ENCODE data around the gene SRGAP1.

SRGAP1 gene

DNA sequence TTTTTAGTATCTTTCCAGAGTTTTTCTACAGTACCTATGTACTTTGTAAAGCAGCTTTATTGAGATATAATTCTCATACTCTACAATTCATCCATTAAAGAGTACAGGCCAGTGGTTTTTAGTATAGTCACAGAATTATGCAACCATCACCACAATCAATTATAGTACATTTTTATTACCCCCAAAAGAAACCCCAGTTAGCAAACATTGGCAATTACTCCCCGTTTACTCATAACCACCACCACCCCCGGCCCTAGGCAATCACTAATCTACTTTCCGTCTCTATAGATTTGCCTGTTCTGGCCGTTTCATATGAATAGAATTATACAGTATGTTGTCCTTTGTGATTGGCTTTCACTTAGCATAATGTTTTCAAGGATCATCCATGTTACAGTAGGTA is 257.8 kb downstream of the SRGAP1 start:
- no peaks in the 10 kb centered on the region for H4K20me1 ChIP-seq (ENCODE audit: insufficient read depth, low read length)
- H3K27me3 ChIP-seq (ENCODE audit: insufficient read depth, low read length, poor library complexity), result peaks cover 14% of the 10 kb centered on the region
- ATAC-seq (ENCODE audit: insufficient read depth, low read depth) (no peak), DNase-seq (no peak)
- no peak overlapping the region for H2AFZ ChIP-seq (ENCODE audit: low read depth, low read length)
- H3K36me3 ChIP-seq (ENCODE audit: insufficient read depth, low read length), result no peaks in the 10 kb centered on the region
- no peak overlapping the region for H3K4me2 ChIP-seq (ENCODE audit: insufficient read depth, low read length)
- no peak overlapping the region for H3K27ac ChIP-seq (ENCODE audit: low read length)
- no peaks in the 10 kb centered on the region for H3K4me1 ChIP-seq (ENCODE audit: insufficient read depth, low read length)
- no peak overlapping the region for H3K9ac ChIP-seq (ENCODE audit: low read depth, low read length)
- no peak for TF ChIP-seq EZH2 (IDR thresholded peaks at IDR 0.05; ENCODE audit: borderline replicate concordance, low read depth, low read length, severe bottlenecking)
- TF ChIP-seq, protein P1, sequence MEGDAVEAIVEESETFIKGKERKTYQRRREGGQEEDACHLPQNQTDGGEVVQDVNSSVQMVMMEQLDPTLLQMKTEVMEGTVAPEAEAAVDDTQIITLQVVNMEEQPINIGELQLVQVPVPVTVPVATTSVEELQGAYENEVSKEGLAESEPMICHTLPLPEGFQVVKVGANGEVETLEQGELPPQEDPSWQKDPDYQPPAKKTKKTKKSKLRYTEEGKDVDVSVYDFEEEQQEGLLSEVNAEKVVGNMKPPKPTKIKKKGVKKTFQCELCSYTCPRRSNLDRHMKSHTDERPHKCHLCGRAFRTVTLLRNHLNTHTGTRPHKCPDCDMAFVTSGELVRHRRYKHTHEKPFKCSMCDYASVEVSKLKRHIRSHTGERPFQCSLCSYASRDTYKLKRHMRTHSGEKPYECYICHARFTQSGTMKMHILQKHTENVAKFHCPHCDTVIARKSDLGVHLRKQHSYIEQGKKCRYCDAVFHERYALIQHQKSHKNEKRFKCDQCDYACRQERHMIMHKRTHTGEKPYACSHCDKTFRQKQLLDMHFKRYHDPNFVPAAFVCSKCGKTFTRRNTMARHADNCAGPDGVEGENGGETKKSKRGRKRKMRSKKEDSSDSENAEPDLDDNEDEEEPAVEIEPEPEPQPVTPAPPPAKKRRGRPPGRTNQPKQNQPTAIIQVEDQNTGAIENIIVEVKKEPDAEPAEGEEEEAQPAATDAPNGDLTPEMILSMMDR (IDR thresholded peaks at IDR 0.05; ENCODE audit: borderline replicate concordance, extremely low read depth, low read length, poor library complexity, severe bottlenecking), result no peak
- no peaks in the 10 kb centered on the region for H3K79me2 ChIP-seq (ENCODE audit: insufficient read depth, low read length)
- H3K9me3 ChIP-seq (ENCODE audit: insufficient read depth, low read length, severe bottlenecking), result no peaks in the 10 kb centered on the region
- no peak overlapping the region for H3K4me3 ChIP-seq (ENCODE audit: low read depth in 1 of 2, low read length in 2 of 2)

DNA sequence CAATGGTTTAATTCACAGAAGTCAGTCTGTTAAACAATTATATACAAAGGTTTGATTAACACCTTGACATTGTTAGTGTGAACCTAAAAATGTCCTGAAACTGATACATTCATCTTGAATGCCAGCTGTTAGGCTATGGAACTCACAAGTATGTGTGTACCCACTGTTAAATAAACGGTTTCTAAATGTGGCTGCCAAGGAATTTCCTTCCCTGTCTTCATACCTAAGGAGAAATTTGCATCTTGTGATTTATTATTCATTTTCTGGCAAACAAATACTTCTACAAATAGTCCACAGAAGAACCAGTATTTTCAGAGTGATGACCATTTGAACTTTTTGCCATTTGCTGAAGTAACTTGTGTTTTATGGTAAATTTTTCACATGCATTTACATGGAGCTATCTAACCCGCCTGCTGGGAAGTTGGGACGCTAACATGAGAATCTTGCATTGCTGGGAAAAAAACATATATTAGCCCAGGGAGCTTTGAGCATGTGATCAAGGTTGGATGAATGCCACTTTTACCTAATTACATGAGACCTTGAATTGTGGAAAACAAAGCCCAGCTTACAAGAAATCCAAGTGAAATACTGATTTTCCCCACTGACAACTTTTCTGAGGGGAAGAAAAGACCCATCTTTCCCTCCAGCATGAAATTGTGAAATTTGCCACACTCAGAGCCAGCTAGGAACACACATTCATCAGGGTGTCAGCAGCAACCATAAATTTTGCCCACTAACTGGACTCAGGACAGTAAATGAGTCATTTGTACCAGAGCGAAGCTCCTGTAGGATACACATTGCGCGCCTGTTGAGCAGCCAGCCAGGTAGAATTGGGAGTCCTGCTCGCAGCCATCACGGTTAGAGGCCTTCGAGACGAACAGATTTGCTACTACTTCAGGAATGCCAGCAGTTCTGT is 259.6 kb downstream of the SRGAP1 start:
- Histone ChIP-seq H3K27me3 (ENCODE audit: insufficient read depth, low read length, poor library complexity) (peaks cover 15% of the 10 kb centered on the region), H3K36me3 (ENCODE audit: insufficient read depth, low read length) (no peaks in the 10 kb centered on the region), H4K20me1 (ENCODE audit: insufficient read depth, low read length) (no peaks in the 10 kb centered on the region), H3K9me3 (ENCODE audit: insufficient read depth, low read length, severe bottlenecking) (no peaks in the 10 kb centered on the region), H2AFZ (ENCODE audit: low read depth, low read length) (no peak overlapping the region), H3K79me2 (ENCODE audit: insufficient read depth, low read length) (no peaks in the 10 kb centered on the region), H3K9ac (ENCODE audit: low read depth, low read length) (no peak overlapping the region), H3K4me3 (ENCODE audit: low read depth in 1 of 2, low read length in 2 of 2) (no peak overlapping the region), H3K4me1 (ENCODE audit: insufficient read depth, low read length) (no peaks in the 10 kb centered on the region), H3K27ac (ENCODE audit: low read length) (no peak overlapping the region), H3K4me2 (ENCODE audit: insufficient read depth, low read length) (no peak overlapping the region)
- TF ChIP-seq EZH2 (IDR thresholded peaks at IDR 0.05; ENCODE audit: borderline replicate concordance, low read depth, low read length, severe bottlenecking), result no peak
- DNase-seq, result no peak
- ATAC-seq (ENCODE audit: insufficient read depth, low read depth), result no peak

DNA sequence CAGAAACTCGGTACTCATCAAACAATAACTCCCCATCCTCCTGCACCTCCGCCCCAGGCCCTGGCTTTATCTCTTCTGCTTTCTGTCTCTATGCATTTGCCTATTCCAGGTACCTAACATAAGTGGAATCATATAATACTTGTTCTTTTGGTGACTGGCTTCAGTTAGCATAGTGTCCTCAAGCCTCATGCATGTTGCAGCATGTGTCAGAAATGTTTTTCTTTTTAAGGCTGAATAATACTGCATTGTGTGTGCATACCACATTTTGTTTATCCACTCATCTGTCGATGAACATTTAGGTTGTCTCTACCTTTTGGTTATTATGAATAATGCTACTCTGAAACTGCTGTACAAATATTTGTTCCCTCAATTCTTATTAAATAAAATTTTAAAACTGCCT is 260.5 kb downstream of the SRGAP1 start:
- H3K27ac ChIP-seq (ENCODE audit: low read length), result no peak overlapping the region
- DNase-seq (no peak), ATAC-seq (ENCODE audit: insufficient read depth, low read depth) (no peak)
- H4K20me1 ChIP-seq (ENCODE audit: insufficient read depth, low read length), result no peaks in the 10 kb centered on the region
- H3K4me2 ChIP-seq (ENCODE audit: insufficient read depth, low read length), result no peak overlapping the region
- H3K79me2 ChIP-seq (ENCODE audit: insufficient read depth, low read length), result no peaks in the 10 kb centered on the region
- H3K4me1 ChIP-seq (ENCODE audit: insufficient read depth, low read length), result no peaks in the 10 kb centered on the region
- no peak overlapping the region for H2AFZ ChIP-seq (ENCODE audit: low read depth, low read length)
- no peaks in the 10 kb centered on the region for H3K9me3 ChIP-seq (ENCODE audit: insufficient read depth, low read length, severe bottlenecking)
- no peak overlapping the region for H3K4me3 ChIP-seq (ENCODE audit: low read depth in 1 of 2, low read length in 2 of 2)
- no peak overlapping the region for H3K9ac ChIP-seq (ENCODE audit: low read depth, low read length)
- peaks cover 15% of the 10 kb centered on the region for H3K27me3 ChIP-seq (ENCODE audit: insufficient read depth, low read length, poor library complexity)
- no peaks in the 10 kb centered on the region for H3K36me3 ChIP-seq (ENCODE audit: insufficient read depth, low read length)
- TF ChIP-seq, protein P1 (IDR thresholded peaks at IDR 0.05; ENCODE audit: borderline replicate concordance, extremely low read depth, low read length, poor library complexity, severe bottlenecking), result no peak
- no peak for TF ChIP-seq EZH2 (IDR thresholded peaks at IDR 0.05; ENCODE audit: borderline replicate concordance, low read depth, low read length, severe bottlenecking)

DNA sequence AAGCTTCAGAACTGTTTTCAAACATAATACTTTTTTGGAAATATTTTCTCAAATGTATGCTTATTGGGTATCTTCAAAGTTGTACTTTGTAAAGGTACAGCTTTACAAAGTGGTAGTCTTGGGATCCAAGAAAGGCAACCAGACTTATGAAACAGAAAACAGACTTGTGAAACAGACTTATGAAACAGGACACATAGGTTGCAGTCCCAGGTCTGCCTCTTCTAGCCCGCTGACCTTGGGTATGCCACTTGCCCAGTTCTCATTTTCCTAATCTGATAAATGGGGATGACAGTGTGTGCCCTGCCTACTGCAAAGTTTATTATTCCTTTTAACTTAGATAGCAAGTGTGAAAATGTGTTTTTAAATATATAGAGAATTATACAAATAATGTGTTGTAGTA is 263.3 kb downstream of the SRGAP1 start:
- H3K9me3 ChIP-seq (ENCODE audit: insufficient read depth, low read length, severe bottlenecking), result no peaks in the 10 kb centered on the region
- H3K4me2 ChIP-seq (ENCODE audit: insufficient read depth, low read length), result no peak overlapping the region
- H3K9ac ChIP-seq (ENCODE audit: low read depth, low read length), result no peak overlapping the region
- ATAC-seq (ENCODE audit: insufficient read depth, low read depth), result no peak
- H3K79me2 ChIP-seq (ENCODE audit: insufficient read depth, low read length), result no peaks in the 10 kb centered on the region
- no peaks in the 10 kb centered on the region for H3K4me1 ChIP-seq (ENCODE audit: insufficient read depth, low read length)
- peaks cover 12% of the 10 kb centered on the region for H3K27me3 ChIP-seq (ENCODE audit: insufficient read depth, low read length, poor library complexity)
- H3K27ac ChIP-seq (ENCODE audit: low read length), result no peak overlapping the region
- no peaks in the 10 kb centered on the region for H3K36me3 ChIP-seq (ENCODE audit: insufficient read depth, low read length)
- H4K20me1 ChIP-seq (ENCODE audit: insufficient read depth, low read length), result no peaks in the 10 kb centered on the region
- DNase-seq, result no peak
- no peak overlapping the region for H3K4me3 ChIP-seq (ENCODE audit: low read depth in 1 of 2, low read length in 2 of 2)
- no peak overlapping the region for H2AFZ ChIP-seq (ENCODE audit: low read depth, low read length)
- TF ChIP-seq, protein P1 (IDR thresholded peaks at IDR 0.05; ENCODE audit: borderline replicate concordance, extremely low read depth, low read length, poor library complexity, severe bottlenecking), result no peak
- no peak for TF ChIP-seq EZH2 (IDR thresholded peaks at IDR 0.05; ENCODE audit: borderline replicate concordance, low read depth, low read length, severe bottlenecking)

Measured in DND-41 (cell line).